SK-N-SH treated with all-trans-retinoic acid at 6 μM for 48 hours (cell line): ENCODE data around the gene DIDO1.

Source experiments
- ARNTL ChIP-seq: fragments of 450-650 bp; formaldehyde crosslinking; IDR thresholded peaks from 2 replicates; pipeline ENCODE4 v1.5.0; 2020; ENCODE audit warnings: low read depth, mild to moderate bottlenecking, moderate library complexity, borderline replicate concordance
- CSDC2 ChIP-seq: fragments of 250-450 bp; sonication (Bioruptor Pico); IDR thresholded peaks from 2 replicates; pipeline ENCODE4 v1.5.0; 2020; ENCODE audit warnings: mild to moderate bottlenecking, moderate library complexity
- GLIS3 ChIP-seq: fragments of 250-450 bp; sonication (Bioruptor Pico); IDR thresholded peaks from 2 replicates; pipeline ENCODE4 v1.5.0; 2020; ENCODE audit warnings: mild to moderate bottlenecking, moderate library complexity
- ISL1 ChIP-seq: fragments of 250-450 bp; sonication (Bioruptor Pico); IDR thresholded peaks from 2 replicates; pipeline ENCODE4 v2.1.2; 2022; ENCODE audit warnings: mild to moderate bottlenecking, moderate library complexity
- OSR1 ChIP-seq: fragments of 250-450 bp; sonication (Bioruptor Pico); IDR thresholded peaks from 2 replicates; pipeline ENCODE4 v1.8.0; 2022; ENCODE audit warnings: moderate library complexity, mild to moderate bottlenecking, inconsistent platforms
- RARB ChIP-seq: fragments of 250-450 bp; sonication (Bioruptor Pico); IDR thresholded peaks from 2 replicates; pipeline ENCODE4 v1.8.0; 2021; ENCODE audit warnings: mild to moderate bottlenecking, moderate library complexity
- SNAI2 ChIP-seq: fragments of 250-450 bp; sonication (Bioruptor Pico); IDR thresholded peaks from 2 replicates; pipeline ENCODE4 v1.5.0; 2020; ENCODE audit warnings: mild to moderate bottlenecking, moderate library complexity
- TCF4 ChIP-seq: fragments of 250-450 bp; sonication (Bioruptor Pico); IDR thresholded peaks from 2 replicates; pipeline ENCODE4 v1.8.0; 2021; ENCODE audit warnings: mild to moderate bottlenecking, moderate library complexity, borderline replicate concordance
- ZFP3 ChIP-seq: fragments of 250-450 bp; sonication (Bioruptor Pico); IDR thresholded peaks from 2 replicates; pipeline ENCODE4 v1.5.0; 2020; ENCODE audit warnings: mild to moderate bottlenecking, moderate library complexity
- ZNF70 ChIP-seq: fragments of 450-650 bp; formaldehyde crosslinking; IDR thresholded peaks from 2 replicates; pipeline ENCODE4 v1.5.0; 2020; ENCODE audit warnings: mild to moderate bottlenecking, moderate library complexity
- TF ChIP-seq, protein P1 (sequence below): fragments of 250-450 bp; sonication (Bioruptor Pico); IDR thresholded peaks from 2 replicates; pipeline ENCODE4 v1.8.0; 2020; ENCODE audit warnings: mild to moderate bottlenecking, moderate library complexity, borderline replicate concordance
- TF ChIP-seq, protein P2 (sequence below): fragments of 250-450 bp; sonication (Bioruptor Pico); IDR thresholded peaks from 2 replicates; pipeline ENCODE4 v1.8.0; 2021; ENCODE audit warnings: low read depth, mild to moderate bottlenecking, moderate library complexity, borderline replicate concordance

DNA sequence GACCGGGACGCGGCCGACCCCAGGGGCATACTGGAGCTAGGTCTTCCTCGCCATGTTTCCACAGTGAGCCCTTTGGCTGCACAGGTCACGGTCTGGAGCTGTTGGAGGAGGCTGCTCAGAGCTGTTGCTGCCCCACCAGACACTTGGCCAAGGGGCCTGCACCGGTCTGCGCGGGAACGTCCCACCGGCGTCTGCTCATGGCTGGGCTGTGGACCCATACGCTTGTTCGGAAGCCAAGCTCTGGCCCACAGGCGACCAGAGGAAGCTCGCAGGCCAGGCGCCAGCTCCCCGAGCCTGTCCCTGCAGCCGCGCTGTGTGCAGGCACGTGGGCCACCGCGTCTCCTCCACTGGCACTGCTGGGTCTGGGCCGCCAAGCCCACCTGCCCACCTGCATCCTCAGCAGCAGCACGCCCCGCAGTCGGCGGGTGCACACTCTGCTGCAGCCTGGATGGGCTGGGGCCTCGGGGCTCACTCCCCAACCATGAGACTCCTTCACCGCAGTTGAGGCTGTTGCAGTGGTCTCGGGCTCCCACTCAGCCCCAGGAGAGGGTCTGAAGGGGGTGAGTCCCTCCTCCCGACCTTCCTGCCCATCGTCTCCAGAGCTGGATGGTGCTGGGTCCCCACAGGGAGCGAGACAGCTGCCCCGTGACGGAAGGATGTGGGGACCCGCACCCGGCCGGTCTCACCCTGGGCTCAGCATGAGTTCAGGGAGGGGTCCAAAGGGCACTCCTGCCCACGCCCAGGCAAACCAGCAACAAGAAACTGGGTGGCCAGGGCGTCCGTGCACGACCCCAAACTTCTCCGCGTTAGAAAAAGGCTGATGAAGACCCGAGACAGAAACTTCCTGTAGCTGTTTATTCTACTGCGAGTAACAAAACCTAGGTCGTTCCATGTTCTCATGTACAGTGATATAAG lies 49.1 kb downstream of the DIDO1 start:
- TF ChIP-seq SNAI2 (CRISPR knock-in tag) (no peak), ARNTL (CRISPR knock-in tag) (no peak), OSR1 (CRISPR knock-in tag) (no peak), ZFP3 (no peak), GLIS3 (CRISPR knock-in tag) (no peak), ZNF70 (no peak), ISL1 (CRISPR knock-in tag) (no peak), TCF4 (CRISPR knock-in tag) (no peak), RARB (no peak), CSDC2 (CRISPR knock-in tag) (no peak)
- TF ChIP-seq, protein P1, sequence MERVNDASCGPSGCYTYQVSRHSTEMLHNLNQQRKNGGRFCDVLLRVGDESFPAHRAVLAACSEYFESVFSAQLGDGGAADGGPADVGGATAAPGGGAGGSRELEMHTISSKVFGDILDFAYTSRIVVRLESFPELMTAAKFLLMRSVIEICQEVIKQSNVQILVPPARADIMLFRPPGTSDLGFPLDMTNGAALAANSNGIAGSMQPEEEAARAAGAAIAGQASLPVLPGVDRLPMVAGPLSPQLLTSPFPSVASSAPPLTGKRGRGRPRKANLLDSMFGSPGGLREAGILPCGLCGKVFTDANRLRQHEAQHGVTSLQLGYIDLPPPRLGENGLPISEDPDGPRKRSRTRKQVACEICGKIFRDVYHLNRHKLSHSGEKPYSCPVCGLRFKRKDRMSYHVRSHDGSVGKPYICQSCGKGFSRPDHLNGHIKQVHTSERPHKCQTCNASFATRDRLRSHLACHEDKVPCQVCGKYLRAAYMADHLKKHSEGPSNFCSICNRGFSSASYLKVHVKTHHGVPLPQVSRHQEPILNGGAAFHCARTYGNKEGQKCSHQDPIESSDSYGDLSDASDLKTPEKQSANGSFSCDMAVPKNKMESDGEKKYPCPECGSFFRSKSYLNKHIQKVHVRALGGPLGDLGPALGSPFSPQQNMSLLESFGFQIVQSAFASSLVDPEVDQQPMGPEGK (CRISPR knock-in tag) = no peak
- TF ChIP-seq, protein P2, sequence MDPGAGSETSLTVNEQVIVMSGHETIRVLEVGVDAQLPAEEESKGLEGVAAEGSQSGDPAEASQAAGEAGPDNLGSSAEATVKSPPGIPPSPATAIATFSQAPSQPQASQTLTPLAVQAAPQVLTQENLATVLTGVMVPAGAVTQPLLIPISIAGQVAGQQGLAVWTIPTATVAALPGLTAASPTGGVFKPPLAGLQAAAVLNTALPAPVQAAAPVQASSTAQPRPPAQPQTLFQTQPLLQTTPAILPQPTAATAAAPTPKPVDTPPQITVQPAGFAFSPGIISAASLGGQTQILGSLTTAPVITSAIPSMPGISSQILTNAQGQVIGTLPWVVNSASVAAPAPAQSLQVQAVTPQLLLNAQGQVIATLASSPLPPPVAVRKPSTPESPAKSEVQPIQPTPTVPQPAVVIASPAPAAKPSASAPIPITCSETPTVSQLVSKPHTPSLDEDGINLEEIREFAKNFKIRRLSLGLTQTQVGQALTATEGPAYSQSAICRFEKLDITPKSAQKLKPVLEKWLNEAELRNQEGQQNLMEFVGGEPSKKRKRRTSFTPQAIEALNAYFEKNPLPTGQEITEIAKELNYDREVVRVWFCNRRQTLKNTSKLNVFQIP (CRISPR knock-in tag) = no peak
